CD4-positive, alpha-beta T cell (primary cell): ENCODE data around the gene SHKBP1. TPM values are rescaled to one million over a fixed set of nuclear protein-coding genes. Genes with fewer than 3 reads are reported as not detected.

Experiments
- ATAC-seq: fragments of 200-7000 bp; cut with Tn5 transposase; one replicate; pipeline ENCODE4 v1.10.0; 2022; ENCODE audit warnings: mild to moderate bottlenecking; ENCODE audit not compliant: poor library complexity
- CTCF ChIA-PET: fragments of 350-600 bp; sonication (Branson Sonifier 250); formaldehyde crosslinking; loops from one replicate; lab custom pipeline; 2021; ENCODE audit warnings: antibody characterized with exemption, inconsistent platforms; lab: Charles Lee
- POLR2A ChIA-PET: fragments of 350-600 bp; sonication (Branson Sonifier 250); formaldehyde crosslinking; loops from one replicate; lab custom pipeline; 2021; ENCODE audit warnings: antibody characterized with exemption, inconsistent platforms; lab: Charles Lee
- DNase-seq, 14 experiments: peaks; one replicate each; pipeline ENCODE4 v3.0.0-alpha.2; 2013 to 2020; ENCODE audit warnings: mixed read lengths in 2 of 14
- H3K27ac ChIP-seq, 2 donors: one replicate each; pipeline versions ENCODE4 v1.5.1 to v1.7.0; 2013; ENCODE audit warnings: low read length in 2 of 2, low read depth in 1 of 2, mild to moderate bottlenecking in 1 of 2
- H3K27me3 ChIP-seq, 2 experiments: 1 replicate in 1 of 2; 2 replicates in 1 of 2; pipeline versions ENCODE4 v1.6.1 to v1.7.0; 2013; ENCODE audit warnings: low read length in 2 of 2, control low read depth in 1 of 2, mild to moderate bottlenecking in 1 of 2, moderate library complexity in 1 of 2; ENCODE audit not compliant: insufficient read depth in 2 of 2, control insufficient read depth in 1 of 2
- H3K36me3 ChIP-seq: one replicate; pipeline ENCODE4 v1.6.1; 2013; ENCODE audit warnings: low read length, control low read depth; ENCODE audit not compliant: insufficient read depth
- H3K4me1 ChIP-seq: one replicate; pipeline ENCODE4 v1.6.1; 2013; ENCODE audit warnings: low read length, control low read depth; ENCODE audit not compliant: insufficient read depth
- H3K4me3 ChIP-seq: one replicate; pipeline ENCODE4 v1.5.1; 2013; ENCODE audit warnings: mild to moderate bottlenecking, low read length, moderate library complexity
- H3K9me3 ChIP-seq, 2 experiments: 1 replicate in 1 of 2; 2 replicates in 1 of 2; pipeline versions ENCODE4 v1.6.1 to v1.7.0; 2013; ENCODE audit warnings: low read length in 2 of 2, mild to moderate bottlenecking in 2 of 2, control low read depth in 1 of 2, moderate library complexity in 1 of 2; ENCODE audit not compliant: control insufficient read depth in 1 of 2, insufficient read depth in 1 of 2
- H3K27ac Mint-ChIP-seq: one replicate; pipeline ENCODE4 v1.8.0; 2020; ENCODE audit warnings: mixed read lengths
- H3K27me3 Mint-ChIP-seq: one replicate; pipeline ENCODE4 v1.8.0; 2021; ENCODE audit warnings: mixed read lengths
- H3K36me3 Mint-ChIP-seq: one replicate; pipeline ENCODE4 v1.8.0; 2021; ENCODE audit warnings: low read depth, mixed read lengths
- H3K4me1 Mint-ChIP-seq: one replicate; pipeline ENCODE4 v1.8.0; 2021; ENCODE audit warnings: low read depth, mixed read lengths
- H3K4me3 Mint-ChIP-seq: one replicate; pipeline ENCODE4 v1.8.0; 2020; ENCODE audit warnings: mild to moderate bottlenecking, mixed read lengths
- H3K9me3 Mint-ChIP-seq: one replicate; pipeline ENCODE4 v1.8.0; 2020; ENCODE audit warnings: mixed read lengths
- CTCF ChIP-seq: fragments of 200-600 bp; IDR thresholded peaks from one replicate; pipeline ENCODE4 v1.8.0; 2022; ENCODE audit warnings: antibody characterized with exemption, mild to moderate bottlenecking
- intact Hi-C, 2 experiments: fragments of 100-400 bp; cut with DNase I in 1 of 2; cut with micrococcal nuclease in 1 of 2; formaldehyde crosslinking; loops; one replicate each; pipeline versions ENCODE4 v1.15.1 to v1.9.0; 2023 to 2025; cut with DNase I, micrococcal nuclease
- total RNA-seq, 174 experiments: library from RNA in 2 of 174; stranded (reverse) in 2 of 174; gene quantifications; one replicate each; pipeline ENCODE4 v1.2.3 and lab custom pipeline; 2021 to 2026

Gene SHKBP1
- total RNA-seq, 2 experiments from 2014 or later: 82.5 to 92.9 TPM

- ChIA-PET POLR2A (no interaction called here), CTCF (no interaction called here)
These were observed 11.6 kb downstream of the SHKBP1 start for GRCh38 chr19:40588110-40588854.

GRCh38 chr19:40588926-40589569 is 12.4 kb downstream of the SHKBP1 start:
- Histone ChIP-seq H3K27me3 (no peaks in the 10 kb centered on the region), H3K36me3 (peaks cover 50% of the 10 kb centered on the region), H3K4me3 (no peak overlapping the region), H3K4me1 (peaks cover under 1% of the 10 kb centered on the region), H3K27ac (no peak overlapping the region), H3K9me3 (no peaks in the 10 kb centered on the region)
- H3K27ac Mint-ChIP-seq: no peak overlapping the region
- H3K9me3 Mint-ChIP-seq: no peaks in the 10 kb centered on the region
- intact Hi-C loops: no loop called here
- H3K4me3 Mint-ChIP-seq: no peak overlapping the region
- ChIA-PET POLR2A (no interaction called here), CTCF (no interaction called here)
- H3K4me1 Mint-ChIP-seq: peaks cover under 1% of the 10 kb centered on the region
- ATAC-seq (no peak), DNase-seq (no peak)
- peaks cover 1% of the 10 kb centered on the region for H3K27me3 Mint-ChIP-seq
- H3K36me3 Mint-ChIP-seq: peaks cover 61% of the 10 kb centered on the region
- TF ChIP-seq CTCF: no peak

More at GRCh38 chr19:40588110-40588854, 11.6 kb downstream of the SHKBP1 start:
- no peak overlapping the region for H3K27ac Mint-ChIP-seq
- intact Hi-C loops: no loop called here
- no peaks in the 10 kb centered on the region for H3K9me3 Mint-ChIP-seq
- Histone ChIP-seq H3K27me3 (no peaks in the 10 kb centered on the region), H3K4me3 (no peak overlapping the region), H3K4me1 (no peaks in the 10 kb centered on the region), H3K36me3 (peaks cover 55% of the 10 kb centered on the region), H3K27ac (no peak overlapping the region), H3K9me3 (no peaks in the 10 kb centered on the region)
- DNase-seq (no peak), ATAC-seq (no peak)
- H3K27me3 Mint-ChIP-seq: no peaks in the 10 kb centered on the region
- H3K4me1 Mint-ChIP-seq: no peaks in the 10 kb centered on the region
- H3K4me3 Mint-ChIP-seq: no peak overlapping the region
- peaks cover 67% of the 10 kb centered on the region for H3K36me3 Mint-ChIP-seq
- TF ChIP-seq CTCF: no peak

- Histone ChIP-seq H3K4me1 (peaks cover 8% of the 10 kb centered on the region), H3K27me3 (no peaks in the 10 kb centered on the region), H3K36me3 (peaks cover 42% of the 10 kb centered on the region), H3K27ac (no peak overlapping the region), H3K4me3 (no peak overlapping the region), H3K9me3 (no peaks in the 10 kb centered on the region)
- DNase-seq: no peak
- H3K27ac Mint-ChIP-seq: no peak overlapping the region
- peaks cover 53% of the 10 kb centered on the region for H3K36me3 Mint-ChIP-seq
- H3K4me1 Mint-ChIP-seq: peaks cover 8% of the 10 kb centered on the region
- ATAC-seq: no peak
- ChIA-PET CTCF (no interaction called here), POLR2A (no interaction called here)
- intact Hi-C loops: no loop called here
- TF ChIP-seq CTCF: no peak
- no peaks in the 10 kb centered on the region for H3K9me3 Mint-ChIP-seq
- peaks cover 7% of the 10 kb centered on the region for H3K27me3 Mint-ChIP-seq
- no peak overlapping the region for H3K4me3 Mint-ChIP-seq
These were observed 13.1 kb downstream of the SHKBP1 start for GRCh38 chr19:40589591-40590429.
